Measurements from ENCODE around the gene GATAD2A.
"Not testable (repeated sequence)": the region's sequence is repeated elsewhere in the genome, so short reads cannot be mapped to it uniquely, and the experiment has no call there.

GATAD2A gene

GRCh38 chr19:19387108-19387507, 18.4 kb upstream of the GATAD2A start:
- in situ Hi-C loops (cut with MboI; ENCODE audit: low sequenced_read_pairs), result no loop called here

GRCh38 chr19:19388568-19389555, 16.6 kb upstream of the GATAD2A start:
- in situ Hi-C loops (cut with MboI; ENCODE audit: low sequenced_read_pairs), result no loop called here

GRCh38 chr19:19389683-19390082, 15.8 kb upstream of the GATAD2A start:
- in situ Hi-C loops (cut with MboI; ENCODE audit: low sequenced_read_pairs), result not testable (repeated sequence)

DNA sequence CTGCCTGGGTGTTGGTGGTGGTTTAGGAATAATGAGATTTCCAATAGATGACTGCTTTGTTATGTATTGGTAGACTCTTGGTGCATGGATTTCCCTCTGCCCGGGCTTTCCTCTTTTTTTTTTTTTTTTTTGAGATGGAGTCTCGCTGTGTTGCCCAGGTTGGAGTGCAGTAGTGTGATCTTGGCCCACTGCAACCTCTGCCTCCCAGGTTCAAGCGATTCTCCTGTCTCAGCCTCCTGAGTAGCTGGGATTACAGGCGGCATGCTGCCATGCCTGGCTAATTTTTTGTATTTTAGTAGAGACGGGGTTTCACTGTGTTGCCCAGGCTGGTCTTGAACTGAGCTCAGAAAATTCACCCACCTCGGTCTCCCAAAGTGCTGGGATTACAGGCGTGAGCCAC, 11.1 kb upstream of the GATAD2A start:
- in situ Hi-C loops (cut with MboI; ENCODE audit: low sequenced_read_pairs), result not testable (repeated sequence)

- in situ Hi-C loops (cut with MboI; ENCODE audit: low sequenced_read_pairs), result no loop called here
Observed at GRCh38 chr19:19399733-19400433, 5.6 kb upstream of the GATAD2A start.

DNA sequence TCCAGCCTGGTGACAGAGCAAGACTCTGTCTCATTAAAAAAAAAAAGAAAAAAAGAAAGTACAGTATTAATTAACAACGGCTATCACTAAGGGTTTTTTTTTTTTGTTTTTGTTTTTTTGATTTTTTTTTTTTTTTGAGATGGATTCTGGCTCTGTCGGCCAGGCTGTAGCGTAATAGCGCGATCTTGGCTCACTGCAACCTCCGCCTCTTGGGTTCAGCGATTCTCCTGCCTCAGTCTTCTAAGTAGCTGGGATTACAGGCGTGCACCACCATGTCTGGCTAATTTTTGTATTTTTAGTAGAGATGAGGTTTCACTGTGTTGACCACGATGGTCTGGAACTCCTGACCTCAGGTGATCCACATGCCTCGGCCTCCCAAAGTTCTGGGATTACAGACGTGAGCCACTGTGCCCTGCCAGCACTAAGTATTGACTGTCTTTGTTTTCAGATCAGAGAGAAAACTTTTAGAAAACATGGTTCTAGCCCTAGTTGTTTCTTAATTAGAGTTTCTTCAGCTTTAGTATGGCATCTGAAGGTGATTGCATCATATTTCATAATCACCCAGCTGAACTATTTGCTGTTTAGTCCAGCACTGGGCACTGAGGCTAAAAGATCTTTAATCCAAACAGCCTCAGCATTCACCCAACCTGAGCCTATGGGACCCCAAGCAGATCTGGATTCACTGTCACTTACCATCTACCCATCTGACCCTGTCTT, 2.7 kb upstream of the GATAD2A start:
- in situ Hi-C loops (cut with MboI; ENCODE audit: low sequenced_read_pairs), result no loop called here

DNA sequence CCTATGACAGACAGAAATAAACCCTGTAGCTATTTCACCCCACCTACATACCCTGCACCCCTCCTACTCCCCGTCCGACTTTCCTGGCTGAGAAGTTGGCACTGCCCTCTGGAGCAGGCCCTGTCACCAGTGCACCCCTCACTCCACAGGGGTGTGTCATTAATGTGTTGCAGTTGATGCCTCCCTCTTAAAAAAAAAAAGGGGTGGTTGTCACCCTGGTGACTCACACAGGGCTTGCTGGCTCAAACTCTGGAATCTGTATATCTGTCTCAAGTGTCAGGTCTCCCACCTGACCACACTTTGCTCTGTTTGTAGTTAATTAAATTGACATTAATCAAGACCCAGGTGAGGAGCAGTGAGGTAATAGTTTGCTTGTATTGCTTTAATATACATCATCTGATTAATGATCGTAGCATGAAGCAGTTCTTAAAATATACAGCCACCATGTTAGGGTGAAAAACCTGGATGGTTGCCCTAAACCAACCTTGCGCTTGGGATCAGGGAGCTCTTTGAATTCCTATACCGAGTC, 2.0 kb upstream of the GATAD2A start:
- in situ Hi-C loops (cut with MboI; ENCODE audit: low sequenced_read_pairs), result no loop called here

DNA sequence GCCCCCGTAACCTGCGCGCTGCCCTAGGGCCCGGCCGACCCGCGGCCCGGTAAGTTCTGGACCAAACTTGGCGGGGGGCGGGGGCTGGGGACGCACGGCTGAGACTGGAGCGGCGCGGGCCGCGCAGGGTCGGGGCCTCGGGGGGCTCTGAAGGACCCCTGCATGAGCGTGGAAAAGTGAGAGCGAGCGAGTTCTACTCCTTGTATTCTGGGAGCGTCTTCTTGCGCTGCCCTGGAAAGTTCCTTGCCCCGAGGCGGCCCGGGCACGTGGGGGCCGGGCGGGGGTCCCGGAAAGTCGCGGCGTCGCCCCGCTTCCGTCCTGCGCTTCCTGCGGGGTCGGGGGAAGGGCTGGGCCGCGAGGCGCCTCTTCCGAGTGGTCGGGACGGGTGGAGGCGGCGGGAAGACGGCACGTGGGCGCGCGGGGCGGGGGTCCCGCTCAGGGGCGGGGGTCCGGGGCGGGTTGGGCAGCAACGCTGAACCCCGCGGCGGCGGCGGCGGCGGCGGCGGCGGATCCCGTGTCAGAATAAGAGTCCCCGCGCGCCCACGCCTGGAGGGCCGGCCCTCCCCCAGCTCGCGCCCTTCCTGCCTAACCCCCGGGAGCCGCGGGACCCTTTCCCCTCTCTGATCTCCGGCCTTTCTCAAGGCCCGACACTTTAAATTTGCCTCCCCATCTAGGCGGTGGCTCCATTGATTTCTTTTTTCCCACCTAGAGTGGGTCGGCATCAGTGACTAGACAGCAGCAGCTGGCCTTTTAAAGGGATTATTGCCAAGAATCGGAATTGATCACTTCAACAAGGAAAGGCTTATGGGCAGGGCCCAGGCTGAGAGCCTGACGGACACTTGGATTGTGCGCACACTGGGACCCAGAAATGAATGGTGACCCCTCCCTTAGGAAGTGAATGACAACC, 749 bp downstream of the GATAD2A start:
- in situ Hi-C loops (cut with MboI; ENCODE audit: low sequenced_read_pairs), result no loop called here

DNA sequence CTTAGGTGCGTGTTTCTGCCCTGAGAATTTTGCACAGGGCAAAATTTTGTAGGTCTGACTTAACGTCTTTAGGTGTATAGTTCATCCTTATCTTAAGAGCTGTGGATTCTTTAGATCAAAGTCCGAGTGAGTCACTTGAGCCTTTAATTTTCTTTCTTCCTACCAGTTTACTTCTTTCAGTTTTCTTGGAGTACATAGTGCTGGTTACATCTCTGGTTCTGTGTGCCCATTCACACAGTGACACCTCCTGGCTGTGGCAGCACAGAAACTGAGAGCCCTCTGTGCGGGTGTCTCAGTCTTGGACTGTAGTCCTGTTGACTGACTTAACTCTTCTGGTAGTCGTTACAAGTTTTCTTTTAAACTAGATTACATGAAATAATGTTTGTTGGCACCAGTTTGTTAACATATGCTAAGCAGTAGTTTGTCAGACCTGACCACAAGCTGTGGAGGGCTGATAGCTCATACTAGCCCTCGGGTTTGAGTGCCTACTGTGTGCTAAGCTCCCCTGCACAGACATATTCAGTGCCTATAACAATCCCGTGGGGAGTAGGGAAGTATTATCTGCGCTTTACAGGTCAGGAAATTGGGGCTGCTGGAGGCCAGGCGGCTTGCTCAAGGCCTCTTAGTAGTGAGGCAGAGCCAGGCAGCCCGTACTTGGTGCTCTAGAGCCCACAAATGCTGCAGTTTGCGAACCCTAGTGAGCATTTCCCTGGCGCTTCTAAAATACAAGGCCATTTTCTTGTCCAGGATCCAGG, 1.6 kb downstream of the GATAD2A start:
- in situ Hi-C loops (cut with MboI; ENCODE audit: low sequenced_read_pairs), result no loop called here

DNA sequence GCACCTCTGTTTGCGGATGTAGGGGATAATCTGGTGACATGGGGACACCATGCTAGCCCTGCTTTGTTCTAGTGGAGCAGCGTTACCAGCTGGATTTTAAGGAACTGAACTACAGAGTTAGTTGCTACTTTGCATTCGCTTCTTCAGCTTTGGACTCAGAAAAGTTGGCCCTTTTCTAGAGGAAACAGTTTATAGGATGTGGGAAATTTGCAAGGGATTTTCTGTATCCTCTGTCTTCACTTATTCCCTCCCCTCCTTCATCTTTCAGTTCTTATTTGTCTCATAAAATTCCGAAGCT, 2.1 kb downstream of the GATAD2A start:
- in situ Hi-C loops (cut with MboI; ENCODE audit: low sequenced_read_pairs), result no loop called here

- in situ Hi-C loops (cut with MboI; ENCODE audit: low sequenced_read_pairs), result no loop called here
Observed at GRCh38 chr19:19409205-19409604, 3.7 kb downstream of the GATAD2A start.

DNA sequence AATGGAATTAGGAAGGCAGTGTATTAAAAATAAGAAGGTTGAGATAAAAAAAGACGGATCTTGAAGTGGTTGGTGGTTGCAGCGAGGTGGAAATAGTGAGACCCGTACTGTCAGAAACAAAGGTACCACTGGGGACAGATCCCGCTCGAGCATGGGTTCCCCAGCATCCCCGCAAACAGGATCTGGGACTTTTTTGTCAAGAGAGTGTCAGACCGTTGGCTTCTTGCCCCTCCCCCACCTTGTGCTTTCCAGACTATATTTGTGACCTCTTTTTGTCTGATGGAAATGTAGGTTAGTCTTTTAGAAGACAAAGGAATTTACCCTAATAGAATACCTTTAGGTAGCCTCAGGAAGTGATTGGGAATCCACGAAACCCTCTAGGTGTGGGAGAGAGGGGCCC, 4.2 kb downstream of the GATAD2A start:
- in situ Hi-C loops (cut with MboI; ENCODE audit: low sequenced_read_pairs), result no loop called here

DNA sequence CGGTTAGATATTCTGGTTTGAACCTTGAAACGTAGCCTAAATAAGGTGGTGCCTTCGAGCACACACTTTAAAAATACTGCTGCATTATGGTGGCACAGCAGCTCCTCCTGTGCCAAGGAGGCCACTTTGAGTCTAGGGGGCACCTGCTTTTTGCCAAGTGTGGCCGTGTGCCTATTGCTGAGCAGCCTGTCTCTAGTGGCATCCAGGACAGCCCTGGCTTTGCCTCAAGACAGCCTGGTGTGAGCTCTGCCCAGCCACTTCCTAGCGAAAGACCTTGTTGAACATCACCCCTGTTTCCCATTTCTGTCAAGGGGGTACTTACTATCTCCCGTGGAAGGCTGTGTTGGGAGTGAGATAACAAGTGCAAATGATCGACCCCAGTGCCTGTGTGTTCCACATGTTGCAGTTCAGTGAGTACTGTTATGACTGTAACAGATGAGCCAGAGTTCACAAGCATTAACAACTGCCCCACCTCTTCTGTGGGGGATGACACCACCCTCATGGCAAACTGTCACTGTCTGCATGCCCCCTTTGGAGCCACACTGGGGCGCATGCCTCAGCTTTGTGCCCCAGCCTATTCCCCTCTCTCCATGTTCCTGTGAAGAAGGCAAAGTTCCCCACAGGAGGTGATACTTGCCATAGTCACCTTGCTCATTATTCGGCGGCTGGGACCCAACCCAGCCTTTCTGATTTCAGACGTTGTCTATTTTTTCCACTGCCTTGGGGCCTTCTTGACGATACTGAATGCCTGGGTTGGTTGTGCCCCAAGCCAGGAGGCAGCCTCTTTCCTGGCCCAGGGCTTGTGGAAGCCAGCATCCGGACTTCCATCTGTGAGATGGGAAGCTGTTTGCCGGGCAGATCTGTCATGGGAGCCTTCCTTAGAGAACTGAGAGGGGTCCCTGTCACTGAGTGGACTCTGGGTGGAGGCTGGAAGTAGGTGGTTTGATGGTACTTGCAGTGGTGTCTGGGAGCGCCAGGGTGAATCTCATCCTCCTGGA, 5.4 kb downstream of the GATAD2A start:
- in situ Hi-C loops (cut with MboI; ENCODE audit: low sequenced_read_pairs), result no loop called here

- in situ Hi-C loops (cut with MboI; ENCODE audit: low sequenced_read_pairs), result no loop called here
Observed at GRCh38 chr19:19416280-19416679, 10.8 kb downstream of the GATAD2A start.

DNA sequence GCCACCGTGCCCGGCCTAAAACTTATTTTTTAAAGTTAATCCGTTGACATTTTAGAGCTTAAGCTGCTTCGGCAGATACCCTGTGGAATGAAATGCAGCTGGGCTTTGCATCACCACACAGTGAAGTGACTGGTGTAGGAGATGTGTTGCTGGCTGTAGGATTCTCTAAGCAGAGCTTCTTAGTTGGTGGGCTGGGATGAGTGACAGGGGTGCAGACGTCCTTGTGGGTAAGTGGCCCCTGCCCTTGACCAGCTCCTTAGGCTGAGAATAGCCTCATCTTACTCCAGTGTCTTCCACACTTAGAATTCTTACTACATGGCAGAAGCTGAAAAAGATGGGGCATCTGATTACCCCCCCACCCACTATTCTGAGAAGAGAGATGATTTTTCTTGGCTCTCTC, 11.6 kb downstream of the GATAD2A start:
- in situ Hi-C loops (cut with MboI; ENCODE audit: low sequenced_read_pairs), result no loop called here

GRCh38 chr19:19417628-19418245, 12.3 kb downstream of the GATAD2A start:
- in situ Hi-C loops (cut with MboI; ENCODE audit: low sequenced_read_pairs), result no loop called here

GRCh38 chr19:19418555-19419260, 13.2 kb downstream of the GATAD2A start:
- in situ Hi-C loops (cut with MboI; ENCODE audit: low sequenced_read_pairs), result no loop called here

Measured in HL-60/S4 (cell line).